HepG2 (cell line): ENCODE data around the gene EHD1.

ENCODE experiments used
- CBX5 ChIP-seq: sonication (generic); formaldehyde crosslinking; IDR thresholded peaks from 2 replicates; pipeline ENCODE4 v1.4.0; 2020; ENCODE audit warnings: missing genetic modification reagents, borderline replicate concordance
- MEIS2 ChIP-seq: sonication (generic); formaldehyde crosslinking; IDR thresholded peaks from 2 replicates; pipeline ENCODE4 v1.9.0; 2021; ENCODE audit warnings: mild to moderate bottlenecking, missing genetic modification reagents
- SRF ChIP-seq: IDR thresholded peaks from 2 replicates; pipeline ENCODE4 v1.6.1; 2011; ENCODE audit warnings: mild to moderate bottlenecking, low read depth, low read length, moderate library complexity
- ZKSCAN8 ChIP-seq: IDR thresholded peaks from 2 replicates; pipeline ENCODE4 v1.6.1; 2016; ENCODE audit warnings: borderline replicate concordance, missing genetic modification reagents, missing compliant biosample characterization

GRCh38 chr11:64831411-64831891 lies 47.0 kb downstream of the EHD1 start:
- TF ChIP-seq ZKSCAN8 (CRISPR knock-in tag) (no peak), MEIS2 (CRISPR knock-in tag) (no peak), SRF (no peak), CBX5 (CRISPR knock-in tag) (no peak)
